Stimulated activated naive CD8-positive, alpha-beta T cell treated with anti-CD3 and anti-CD28 coated beads, Interleukin-15, amount 100 ng/mL, for 72 hours (primary cell): ENCODE measurements around the gene EVA1B.

Experiments
- ATAC-seq: fragments of 150-1000 bp; cut with Tn5 transposase; 2 replicates; pipeline ENCODE4 v1.10.0; 2021; ENCODE audit warnings: mild to moderate bottlenecking, moderate library complexity
- DNase-seq, 2 donors: peaks; one replicate each; pipeline ENCODE4 v3.0.0; 2021 to 2022
- H3K27ac Mint-ChIP-seq, 2 donors: one replicate each; pipeline ENCODE4 v1.8.0; 2022; ENCODE audit warnings: mild to moderate bottlenecking in 2 of 2, mixed read lengths in 2 of 2, moderate library complexity in 2 of 2
- H3K27me3 Mint-ChIP-seq: one replicate; pipeline ENCODE4 v1.8.0; 2022; ENCODE audit warnings: mixed read lengths
- H3K4me1 Mint-ChIP-seq: one replicate; pipeline ENCODE4 v1.8.0; 2022; ENCODE audit warnings: mild to moderate bottlenecking, mixed read lengths
- H3K4me3 Mint-ChIP-seq, 2 donors: one replicate each; pipeline ENCODE4 v1.8.0; 2022; ENCODE audit warnings: mild to moderate bottlenecking in 2 of 2, mixed read lengths in 2 of 2, moderate library complexity in 1 of 2
- H3K9me3 Mint-ChIP-seq, 2 donors: one replicate each; pipeline ENCODE4 v1.8.0; 2022; ENCODE audit warnings: mixed read lengths in 2 of 2

EVA1B gene

GRCh38 chr1:36323636-36324352, at the start of gene EVA1B:
Gene EVA1B (minus strand): TSS chr1:36323645. CDS start chr1:36323037, 608 bp downstream.
- ATAC-seq (peak; percentile 56), DNase-seq (peak; percentile 36 to 42)
- Mint-ChIP-seq H3K4me3 (peak within 1 kb of the TSS; percentile 76 to 87), H3K27me3 (peaks cover 34% of the 10 kb centered on the region), H3K4me1 (peaks cover 51% of the 10 kb centered on the region), H3K9me3 (no peaks in the 10 kb centered on the region), H3K27ac (peak within 1 kb of the TSS in 1 of 2 donors; percentile 67)

- no peaks in the 10 kb centered on the region for H3K27me3 Mint-ChIP-seq
- H3K4me3 Mint-ChIP-seq: no peak overlapping the region
- DNase-seq (no peak), ATAC-seq (no peak)
- H3K27ac Mint-ChIP-seq: peak overlapping the region in 1 of 2 donors; percentile 87
- peaks cover 63% of the 10 kb centered on the region for H3K4me1 Mint-ChIP-seq
- H3K9me3 Mint-ChIP-seq: no peaks in the 10 kb centered on the region
Observed at GRCh38 chr1:36372617-36373016, 49.2 kb upstream of the EVA1B start.

GRCh38 chr1:36369061-36369861, 45.8 kb upstream of the EVA1B start:
- ATAC-seq (peak; percentile 56), DNase-seq (peak; percentile 75 to 78)
- H3K4me1 Mint-ChIP-seq: peaks cover 77% of the 10 kb centered on the region
- H3K4me3 Mint-ChIP-seq: no peak overlapping the region
- no peaks in the 10 kb centered on the region for H3K9me3 Mint-ChIP-seq
- no peaks in the 10 kb centered on the region for H3K27me3 Mint-ChIP-seq
- no peak overlapping the region for H3K27ac Mint-ChIP-seq

GRCh38 chr1:36367798-36368197, 44.4 kb upstream of the EVA1B start:
- H3K4me1 Mint-ChIP-seq: peaks cover 62% of the 10 kb centered on the region
- no peak for ATAC-seq
- H3K27ac Mint-ChIP-seq: no peak overlapping the region
- DNase-seq: no peak
- no peaks in the 10 kb centered on the region for H3K27me3 Mint-ChIP-seq
- no peak overlapping the region for H3K4me3 Mint-ChIP-seq
- H3K9me3 Mint-ChIP-seq: no peaks in the 10 kb centered on the region

GRCh38 chr1:36367066-36367465, 43.6 kb upstream of the EVA1B start:
- no peak for ATAC-seq
- no peak for DNase-seq

GRCh38 chr1:36366091-36366661, 42.7 kb upstream of the EVA1B start:
- Mint-ChIP-seq H3K4me3 (peak overlapping the region; percentile 44 to 59), H3K9me3 (no peaks in the 10 kb centered on the region), H3K27me3 (no peaks in the 10 kb centered on the region), H3K4me1 (peaks cover 53% of the 10 kb centered on the region), H3K27ac (peak overlapping the region; percentile 76 to 91)
- ATAC-seq: peak; percentile 82
- peak in 1 of 2 donors; percentile 51 for DNase-seq

More at GRCh38 chr1:36367066-36367465, 43.6 kb upstream of the EVA1B start:
- Mint-ChIP-seq H3K27me3 (no peaks in the 10 kb centered on the region), H3K9me3 (no peaks in the 10 kb centered on the region), H3K27ac (peak overlapping the region; percentile 74 to 81), H3K4me1 (peaks cover 55% of the 10 kb centered on the region), H3K4me3 (peak overlapping the region in 1 of 2 donors; percentile 26)

GRCh38 chr1:36365381-36365780, 41.9 kb upstream of the EVA1B start:
- DNase-seq: no peak
- ATAC-seq: no peak
- H3K4me1 Mint-ChIP-seq: peaks cover 52% of the 10 kb centered on the region
- H3K4me3 Mint-ChIP-seq: no peak overlapping the region
- no peaks in the 10 kb centered on the region for H3K9me3 Mint-ChIP-seq
- H3K27ac Mint-ChIP-seq: peak overlapping the region in 1 of 2 donors; percentile 75
- no peaks in the 10 kb centered on the region for H3K27me3 Mint-ChIP-seq

GRCh38 chr1:36359911-36360550, 36.6 kb upstream of the EVA1B start:
- no peak for ATAC-seq
- peak overlapping the region; percentile 34 to 57 for H3K27ac Mint-ChIP-seq
- DNase-seq: no peak
- H3K27me3 Mint-ChIP-seq: no peaks in the 10 kb centered on the region
- peaks cover 16% of the 10 kb centered on the region for H3K4me1 Mint-ChIP-seq
- H3K4me3 Mint-ChIP-seq: no peak overlapping the region
- no peaks in the 10 kb centered on the region for H3K9me3 Mint-ChIP-seq

GRCh38 chr1:36359383-36359782, 35.9 kb upstream of the EVA1B start:
- no peaks in the 10 kb centered on the region for H3K27me3 Mint-ChIP-seq
- peak overlapping the region in 1 of 2 donors; percentile 57 for H3K27ac Mint-ChIP-seq
- no peak overlapping the region for H3K4me3 Mint-ChIP-seq
- no peaks in the 10 kb centered on the region for H3K9me3 Mint-ChIP-seq
- no peak for ATAC-seq
- H3K4me1 Mint-ChIP-seq: peaks cover 16% of the 10 kb centered on the region
- DNase-seq: no peak

GRCh38 chr1:36358514-36359084, 35.2 kb upstream of the EVA1B start:
- Mint-ChIP-seq H3K4me3 (no peak overlapping the region), H3K9me3 (no peaks in the 10 kb centered on the region), H3K4me1 (peaks cover 23% of the 10 kb centered on the region), H3K27me3 (no peaks in the 10 kb centered on the region), H3K27ac (peak overlapping the region in 1 of 2 donors; percentile 13)
- DNase-seq: no peak
- no peak for ATAC-seq

- DNase-seq (no peak), ATAC-seq (no peak)
- H3K4me1 Mint-ChIP-seq: peaks cover 46% of the 10 kb centered on the region
- no peaks in the 10 kb centered on the region for H3K27me3 Mint-ChIP-seq
- H3K27ac Mint-ChIP-seq: no peak overlapping the region
- no peak overlapping the region for H3K4me3 Mint-ChIP-seq
- H3K9me3 Mint-ChIP-seq: no peaks in the 10 kb centered on the region
Observed at GRCh38 chr1:36355811-36356210, 32.4 kb upstream of the EVA1B start.

GRCh38 chr1:36354486-36354885, 31.0 kb upstream of the EVA1B start:
- DNase-seq (no peak), ATAC-seq (no peak)
- H3K27ac Mint-ChIP-seq: peak overlapping the region in 1 of 2 donors; percentile 63
- no peak overlapping the region for H3K4me3 Mint-ChIP-seq
- H3K9me3 Mint-ChIP-seq: no peaks in the 10 kb centered on the region
- peaks cover 52% of the 10 kb centered on the region for H3K4me1 Mint-ChIP-seq
- H3K27me3 Mint-ChIP-seq: no peaks in the 10 kb centered on the region

- H3K27ac Mint-ChIP-seq: no peak overlapping the region
- peaks cover 53% of the 10 kb centered on the region for H3K4me1 Mint-ChIP-seq
- no peak overlapping the region for H3K4me3 Mint-ChIP-seq
- no peak for ATAC-seq
- DNase-seq: no peak
- H3K27me3 Mint-ChIP-seq: no peaks in the 10 kb centered on the region
- H3K9me3 Mint-ChIP-seq: no peaks in the 10 kb centered on the region
Observed at GRCh38 chr1:36352910-36353878, 29.7 kb upstream of the EVA1B start.
